COLO829 (cell line): ENCODE measurements around the gene P3H2.

ENCODE experiments used
- DNase-seq: peaks from one replicate; pipeline ENCODE4 v3.0.0; 2012; ENCODE audit warnings: low spot score

Gene P3H2

DNA sequence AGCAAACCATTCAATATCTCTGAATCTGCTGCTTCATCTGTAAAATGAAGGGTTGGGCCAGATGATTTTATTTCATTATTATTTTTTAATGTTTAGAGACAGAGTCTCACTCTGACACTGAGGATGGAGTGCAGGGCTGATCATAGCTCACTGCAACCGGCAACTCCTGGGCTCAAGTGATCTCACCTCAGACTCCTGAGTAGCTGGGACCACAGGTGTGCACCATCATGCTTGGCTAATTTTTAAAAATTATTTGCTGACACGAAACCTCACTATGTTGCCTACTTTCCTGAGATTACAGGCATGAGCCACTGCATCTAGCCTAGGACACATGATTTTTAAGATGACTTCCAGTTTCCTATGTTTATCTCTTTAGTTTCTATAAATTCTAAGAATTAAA lies 105.8 kb downstream of the P3H2 start:
- DNase-seq = no peak

DNA sequence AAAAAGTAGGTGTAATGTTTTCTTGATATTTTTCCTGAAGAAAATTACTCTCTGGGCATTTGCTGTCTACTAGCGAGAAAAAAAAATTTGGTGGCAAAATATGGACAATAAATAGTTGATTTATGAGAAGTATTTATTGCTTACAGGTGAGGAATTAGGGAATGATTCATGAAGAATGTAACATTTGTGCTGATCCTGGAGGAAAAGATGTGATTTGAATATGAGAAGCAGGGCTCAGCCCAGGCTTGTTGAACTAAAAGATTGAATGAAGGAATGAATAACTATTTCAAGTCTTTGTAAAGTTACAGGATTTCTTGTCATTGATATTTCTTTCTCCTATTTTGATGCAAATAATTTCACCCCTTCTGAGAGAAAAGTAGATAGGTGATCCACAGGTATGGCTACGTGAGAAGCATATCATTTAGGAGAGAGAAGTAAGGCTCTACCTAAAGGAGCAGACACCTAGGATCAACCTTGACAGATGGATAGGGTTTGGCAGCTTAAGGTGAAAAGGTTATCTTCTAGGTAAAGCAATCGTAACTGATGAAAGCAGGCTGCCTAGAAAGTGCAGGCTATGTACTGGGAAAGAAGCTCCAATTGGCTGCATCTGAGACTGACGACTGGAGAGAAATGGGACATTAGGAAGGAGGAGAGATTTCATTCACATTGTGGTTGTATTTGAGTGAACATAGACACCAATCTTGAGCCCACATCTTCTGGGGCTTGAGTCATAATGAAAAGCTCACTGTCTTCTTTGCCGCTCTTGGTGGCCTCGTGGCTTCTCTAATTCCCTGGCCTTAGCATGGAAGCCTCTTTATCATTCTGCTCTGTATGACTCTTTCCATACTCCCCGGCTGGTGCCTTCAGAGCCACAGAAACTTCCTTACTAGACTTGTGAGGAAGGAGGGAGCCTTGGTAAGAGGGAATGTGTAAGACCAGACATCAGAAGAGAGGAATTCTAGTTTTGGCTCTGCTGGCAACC lies 106.5 kb downstream of the P3H2 start:
- no peak for DNase-seq

DNA sequence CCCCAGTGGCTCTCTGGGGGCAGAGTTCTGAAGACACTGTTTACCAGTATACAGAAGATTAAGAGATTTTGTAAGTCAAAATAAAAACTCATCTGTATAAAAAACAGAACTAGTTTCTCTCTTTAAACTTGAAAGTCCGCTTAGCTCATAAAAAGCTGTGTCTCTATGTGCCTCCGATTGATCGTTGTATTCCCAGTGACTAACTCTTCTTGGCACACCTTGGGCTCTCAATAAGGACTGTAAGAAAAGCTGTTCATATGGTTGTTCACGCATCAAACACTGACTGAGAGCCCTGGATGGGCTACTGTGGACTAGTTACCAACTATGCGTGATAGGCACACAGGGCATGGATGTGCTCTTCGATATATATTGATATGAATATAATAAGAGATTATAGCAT lies 107.9 kb downstream of the P3H2 start:
- no peak for DNase-seq

GRCh38 chr3:190012314-190012782 lies 108.3 kb downstream of the P3H2 start:
- peak; percentile 34 for DNase-seq

DNA sequence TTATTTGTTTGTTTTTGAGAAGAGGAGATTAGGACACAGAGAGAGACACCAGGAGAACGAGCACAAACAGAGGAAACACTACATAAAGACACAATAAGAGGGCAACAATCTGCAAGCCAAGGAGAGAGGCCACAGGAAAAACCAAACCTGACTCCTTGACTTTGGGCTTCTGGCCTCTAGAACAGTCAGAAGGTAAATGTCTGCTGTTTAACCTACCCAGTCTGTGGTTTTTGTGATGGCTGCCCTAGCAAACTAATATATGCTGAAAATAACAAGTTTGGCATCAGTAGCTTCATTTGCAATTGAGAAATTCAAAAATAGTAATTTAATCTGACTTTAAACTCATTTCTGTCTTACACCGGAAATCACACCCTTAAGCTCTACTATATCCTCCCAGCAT lies 110.2 kb downstream of the P3H2 start:
- no peak for DNase-seq

DNA sequence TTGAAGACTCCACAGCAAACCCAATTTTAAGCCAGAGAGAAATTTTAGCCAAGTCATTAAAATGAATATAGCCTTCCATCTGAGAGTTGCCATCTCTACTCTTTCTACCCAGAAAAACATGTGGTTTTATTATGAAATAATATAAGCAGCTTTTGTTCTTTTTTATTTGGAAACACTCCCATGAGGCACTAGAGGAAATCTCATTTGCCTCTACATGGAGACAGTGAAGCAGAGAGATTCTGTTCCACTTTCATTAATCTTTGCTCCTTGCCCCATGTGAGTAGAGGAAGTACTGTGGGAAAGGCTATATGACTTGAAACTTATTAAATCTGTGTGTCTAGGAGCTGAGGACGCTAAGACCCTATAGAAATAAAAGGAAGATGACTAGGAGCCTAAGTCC lies 111.1 kb downstream of the P3H2 start:
- DNase-seq = no peak

DNA sequence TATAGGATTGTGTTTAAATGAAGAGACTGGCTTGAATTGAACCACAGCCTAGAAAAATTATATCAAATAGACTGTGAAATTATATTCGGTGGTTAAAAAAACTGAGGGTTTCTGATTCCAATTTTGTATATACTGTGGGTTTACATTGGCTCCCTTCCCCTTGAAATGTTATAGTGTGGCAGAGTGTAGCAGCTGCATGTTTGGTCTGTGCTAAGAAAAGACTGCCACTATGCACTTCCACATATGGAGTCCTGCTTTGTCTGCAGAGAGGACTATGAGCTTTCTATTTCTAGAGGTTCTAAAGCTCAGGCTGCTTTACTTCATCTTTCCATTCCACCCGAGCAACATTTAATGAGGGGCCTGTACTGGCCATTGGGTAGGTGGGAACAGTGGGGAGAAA lies 112.3 kb downstream of the P3H2 start:
- DNase-seq = no peak

DNA sequence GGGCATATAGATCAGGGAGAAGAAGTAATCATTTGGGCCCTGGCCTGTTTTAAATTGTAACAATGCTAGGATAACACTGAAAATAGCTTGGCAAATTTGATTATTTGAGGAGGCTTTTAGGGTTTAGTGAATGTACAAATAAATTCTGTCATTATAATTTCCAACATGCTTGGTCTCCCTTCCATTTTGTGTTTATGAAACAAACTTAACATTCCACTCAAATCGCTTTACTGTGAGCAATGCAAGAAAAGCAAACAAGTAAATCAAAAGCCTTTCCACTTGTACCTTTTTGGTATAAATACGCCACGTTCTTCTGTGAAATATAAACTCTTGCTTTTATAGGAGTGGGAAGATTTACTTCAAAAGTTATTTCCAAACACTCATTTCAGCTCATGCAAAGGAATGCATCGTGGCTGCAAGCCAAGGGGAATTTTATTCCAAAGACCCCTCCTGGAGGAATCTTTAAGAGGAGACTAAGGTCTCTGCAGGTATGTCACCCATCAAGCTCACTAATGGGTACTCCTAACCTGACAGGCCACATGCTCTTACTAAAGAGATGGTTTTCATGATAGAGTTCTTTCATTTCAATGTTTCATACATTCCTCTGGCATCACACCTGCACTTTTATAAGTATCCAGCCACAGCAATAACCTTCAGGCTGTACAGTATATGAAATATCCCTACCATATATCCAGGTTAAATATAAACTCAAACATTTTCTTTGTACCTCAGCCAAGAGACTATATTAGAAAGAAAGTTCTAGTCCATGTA lies 115.2 kb downstream of the P3H2 start:
- DNase-seq = no peak

- no peak for DNase-seq
Observed at GRCh38 chr3:190004656-190005055, 116.0 kb downstream of the P3H2 start.

DNA sequence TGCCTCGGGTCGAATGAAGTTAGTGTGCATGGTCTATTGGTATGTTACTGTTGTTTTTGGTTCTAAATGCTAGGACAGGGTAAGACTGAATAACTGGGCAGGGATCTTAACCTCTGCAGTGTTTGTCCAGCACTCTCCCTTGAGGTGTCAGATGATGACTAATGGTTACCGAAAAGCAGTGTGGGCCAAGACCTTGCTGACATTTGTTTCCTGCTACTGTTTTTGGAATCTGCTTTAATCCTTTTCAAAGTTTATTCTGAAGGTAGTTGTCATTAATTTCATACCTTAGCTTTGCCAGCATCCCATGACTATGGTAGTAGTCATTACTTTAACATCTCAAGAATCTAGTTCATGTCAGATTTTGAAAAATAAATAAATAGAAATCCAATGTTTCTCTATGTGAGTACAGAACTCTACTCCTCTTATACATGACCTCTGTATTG lies 117.0 kb downstream of the P3H2 start:
- DNase-seq = peak; percentile 12

- no peak for DNase-seq
Observed at GRCh38 chr3:190003068-190003467, 117.6 kb downstream of the P3H2 start.

- DNase-seq = no peak
Observed at GRCh38 chr3:190001426-190001825, 119.3 kb downstream of the P3H2 start.

DNA sequence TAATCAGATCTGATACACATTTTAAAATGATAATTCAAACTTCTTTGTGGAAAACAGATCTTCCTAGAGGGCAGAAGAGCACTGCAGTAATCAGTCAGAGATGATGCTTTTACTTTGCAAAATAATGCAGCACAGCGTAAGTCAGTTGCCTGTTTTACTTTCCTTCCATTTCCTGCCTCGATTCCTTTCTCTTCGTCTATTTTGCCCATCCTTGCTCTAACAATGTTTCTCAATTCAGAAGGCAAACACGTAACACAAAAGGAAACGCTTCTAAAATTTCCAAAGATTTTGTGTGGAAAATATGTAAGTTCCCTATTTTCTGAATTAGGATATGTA lies 119.9 kb downstream of the P3H2 start:
- no peak for DNase-seq

DNA sequence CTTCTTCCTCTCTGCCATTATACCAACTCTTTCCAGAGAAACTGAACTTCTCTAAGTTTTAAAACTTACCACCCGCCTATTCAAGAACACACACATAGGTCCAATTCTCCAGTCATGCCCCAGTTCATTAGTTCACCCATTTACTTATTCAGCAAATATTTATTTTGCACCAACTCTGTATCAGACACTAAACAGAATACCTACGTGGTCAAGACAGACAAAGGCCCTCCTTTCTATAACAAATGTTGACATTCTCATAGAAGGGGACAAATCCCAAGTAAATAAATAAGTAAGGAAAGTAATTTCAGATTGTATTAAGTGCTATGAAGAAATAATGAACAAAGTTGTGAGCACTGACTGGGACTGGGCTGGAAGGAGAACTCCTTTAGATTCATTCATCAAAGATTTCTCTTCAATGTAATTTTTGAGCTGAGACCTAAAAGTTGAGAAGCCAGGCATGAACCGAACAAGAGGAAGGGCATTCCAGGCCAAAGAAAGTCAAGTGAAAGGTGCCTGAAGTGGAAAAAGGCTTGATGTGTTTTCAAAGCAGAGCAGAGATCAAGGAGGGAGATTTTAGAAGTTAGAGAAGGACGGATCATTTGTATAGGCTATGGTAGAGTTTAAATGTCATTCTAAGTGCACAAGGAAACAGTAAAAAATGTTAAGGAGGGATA lies 120.4 kb downstream of the P3H2 start:
- DNase-seq = no peak

- DNase-seq = no peak
Observed at GRCh38 chr3:189999718-190000117, 121.0 kb downstream of the P3H2 start.

DNA sequence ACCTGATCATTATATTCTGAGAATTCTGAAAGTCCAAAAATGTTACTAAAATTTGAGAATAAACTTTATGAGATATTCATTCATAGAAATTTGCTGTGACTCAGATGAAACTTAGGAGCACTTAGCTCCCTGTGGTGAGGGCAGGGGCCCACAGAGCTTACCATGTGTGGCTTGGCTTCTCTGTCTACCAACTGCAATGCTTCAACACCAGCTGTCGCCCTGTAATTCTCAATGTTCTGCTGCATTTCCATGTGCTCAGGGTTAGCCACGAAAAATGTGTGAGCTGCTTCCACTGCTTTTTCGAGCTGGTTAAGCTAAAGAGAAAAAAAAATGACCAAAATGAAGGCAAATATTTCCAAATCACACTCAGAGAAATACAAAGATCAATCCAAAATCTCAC lies 125.6 kb downstream of the P3H2 start:
- no peak for DNase-seq

GRCh38 chr3:189990826-189991225 lies 129.9 kb downstream of the P3H2 start:
- no peak for DNase-seq

DNA sequence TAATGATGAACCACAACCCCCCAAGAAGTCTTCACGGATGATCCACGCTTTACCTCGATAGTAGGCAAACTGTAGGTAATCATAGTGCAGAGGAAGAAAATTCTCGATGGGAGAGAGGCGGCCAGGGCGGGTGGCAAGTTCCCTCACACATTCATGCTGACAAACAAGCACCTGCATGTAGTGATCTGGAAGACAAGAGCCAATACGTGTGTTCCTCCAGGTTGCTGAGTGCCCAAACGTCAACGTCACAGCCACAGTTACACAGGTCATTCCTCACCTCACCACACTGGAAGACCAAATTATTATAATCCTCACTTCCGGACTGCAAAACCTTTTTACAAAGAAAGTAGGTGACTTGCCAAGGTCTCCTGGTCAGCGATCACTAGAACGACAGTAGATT lies 131.8 kb downstream of the P3H2 start:
- no peak for DNase-seq

- DNase-seq = no peak
Observed at GRCh38 chr3:189988322-189988721, 132.4 kb downstream of the P3H2 start.

DNA sequence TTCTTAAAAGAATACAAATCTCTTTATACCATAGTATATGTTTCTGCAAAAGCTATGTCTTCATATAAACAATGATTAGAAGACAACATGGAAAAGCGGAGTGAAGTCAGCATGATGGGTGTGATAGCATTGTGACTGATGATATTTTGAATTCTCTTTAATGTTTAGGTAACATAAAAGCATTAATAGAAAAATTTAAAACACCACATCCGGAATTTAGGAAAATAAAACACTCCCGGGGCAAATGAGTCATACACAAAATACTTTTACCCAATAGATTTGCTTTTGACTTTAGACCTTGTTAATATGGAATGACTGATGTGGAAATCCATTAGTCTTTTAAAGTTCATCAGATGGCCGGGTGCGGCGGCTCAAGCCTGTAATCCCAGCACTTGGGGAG lies 134.7 kb downstream of the P3H2 start:
- DNase-seq = peak; percentile 28

DNA sequence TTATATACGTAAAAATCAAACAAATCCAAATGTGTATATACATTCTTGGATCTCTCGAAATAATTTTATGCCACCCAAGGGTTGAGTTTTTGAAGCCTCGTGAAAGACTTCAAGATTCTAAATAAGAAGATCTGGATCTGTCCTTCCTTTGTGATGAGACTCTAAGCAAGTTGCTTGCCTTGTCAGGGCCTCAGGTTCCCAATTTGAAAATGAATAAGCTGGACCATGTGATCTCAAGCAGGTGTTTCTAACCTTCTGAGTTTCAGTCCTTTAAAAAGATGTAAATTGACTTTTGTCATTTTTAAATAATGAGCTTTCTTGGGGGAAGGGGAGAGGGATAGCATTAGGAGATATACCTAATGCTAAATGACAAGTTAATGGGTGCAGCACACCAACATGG lies 137.1 kb downstream of the P3H2 start:
- DNase-seq = no peak

GRCh38 chr3:189982321-189982945 lies 138.3 kb downstream of the P3H2 start:
- DNase-seq = no peak
